ENCODE data around the gene MORN5. TPM values are rescaled to one million over a fixed set of nuclear protein-coding genes. Genes with fewer than 3 reads are reported as not detected.

The MORN5 gene
- polyA plus RNA-seq, 2 of the 4 experiments (the other 2 are of a cell fraction), result not detected

GRCh38 chr9:122141671-122142070, 18.0 kb upstream of the MORN5 start:
- 93% methylated on average over 5 of the region's 5 CpGs for WGBS (ENCODE audit: missing lambda C conversion rate)
- CTCF ChIA-PET, result interaction anchor here (0.6 to 7.8 kb wide), 3 partner anchors 10 to 30 kb away, joined by 3 to 97 read pairs (median 3); no protein-coding TSS in a partner anchor
- Histone ChIP-seq H3K4me3 (no peak overlapping the region), H3K4me1 (no peaks in the 10 kb centered on the region), H3K9me3 (no peaks in the 10 kb centered on the region), H3K4me2 (no peak overlapping the region), H3K27ac (no peak overlapping the region)
- no peak for FAIRE-seq
- DNase-seq (ENCODE audit: low read depth in 1 of 2, low spot score in 1 of 2), result no peak
- POLR2A ChIA-PET, result no interaction called here
- ATAC-seq, result no peak
- TF ChIP-seq EHF (CRISPR knock-in tag; IDR thresholded peaks at IDR 0.05) (no peak), ZC3H11A (IDR thresholded peaks at IDR 0.05) (no peak), E2F6 (IDR thresholded peaks at IDR 0.05; ENCODE audit: borderline replicate concordance, low read depth) (no peak), ZNF302 (CRISPR knock-in tag; IDR thresholded peaks at IDR 0.05) (no peak), MAFK (IDR thresholded peaks at IDR 0.05; ENCODE audit: partially characterized antibody) (no peak), POLR2AphosphoS2 (conservative IDR thresholded peaks at IDR 0.05; ENCODE audit: low read length) (no peak), KDM5A (IDR thresholded peaks at IDR 0.05) (no peak), SREBF2 (IDR thresholded peaks at IDR 0.05) (no peak), RNF2 (IDR thresholded peaks at IDR 0.05; ENCODE audit: borderline replicate concordance, low read depth) (no peak), CBX2 (IDR thresholded peaks at IDR 0.05; ENCODE audit: borderline replicate concordance, low read depth) (no peak), MAZ (IDR thresholded peaks at IDR 0.05; ENCODE audit: borderline replicate concordance, low read depth, low read length) (no peak), CBX8 (IDR thresholded peaks at IDR 0.05) (no peak), CEBPB (IDR thresholded peaks at IDR 0.05) (no peak), ELK1 (IDR thresholded peaks at IDR 0.05; ENCODE audit: low read depth, low read length) (no peak), RFX5 (IDR thresholded peaks at IDR 0.05) (no peak), HEYL (CRISPR knock-in tag; IDR thresholded peaks at IDR 0.05) (no peak), NR3C1 (IDR thresholded peaks at IDR 0.05) (no peak), CHD4 (IDR thresholded peaks at IDR 0.05; ENCODE audit: borderline replicate concordance) (no peak)
- TF ChIP-seq, protein P1, sequence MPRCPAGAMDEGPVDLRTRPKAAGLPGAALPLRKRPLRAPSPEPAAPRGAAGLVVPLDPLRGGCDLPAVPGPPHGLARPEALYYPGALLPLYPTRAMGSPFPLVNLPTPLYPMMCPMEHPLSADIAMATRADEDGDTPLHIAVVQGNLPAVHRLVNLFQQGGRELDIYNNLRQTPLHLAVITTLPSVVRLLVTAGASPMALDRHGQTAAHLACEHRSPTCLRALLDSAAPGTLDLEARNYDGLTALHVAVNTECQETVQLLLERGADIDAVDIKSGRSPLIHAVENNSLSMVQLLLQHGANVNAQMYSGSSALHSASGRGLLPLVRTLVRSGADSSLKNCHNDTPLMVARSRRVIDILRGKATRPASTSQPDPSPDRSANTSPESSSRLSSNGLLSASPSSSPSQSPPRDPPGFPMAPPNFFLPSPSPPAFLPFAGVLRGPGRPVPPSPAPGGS (IDR thresholded peaks at IDR 0.05), result no peak
- TF ChIP-seq, protein P2, sequence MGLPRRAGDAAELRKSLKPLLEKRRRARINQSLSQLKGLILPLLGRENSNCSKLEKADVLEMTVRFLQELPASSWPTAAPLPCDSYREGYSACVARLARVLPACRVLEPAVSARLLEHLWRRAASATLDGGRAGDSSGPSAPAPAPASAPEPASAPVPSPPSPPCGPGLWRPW (IDR thresholded peaks at IDR 0.05), result no peak

DNA sequence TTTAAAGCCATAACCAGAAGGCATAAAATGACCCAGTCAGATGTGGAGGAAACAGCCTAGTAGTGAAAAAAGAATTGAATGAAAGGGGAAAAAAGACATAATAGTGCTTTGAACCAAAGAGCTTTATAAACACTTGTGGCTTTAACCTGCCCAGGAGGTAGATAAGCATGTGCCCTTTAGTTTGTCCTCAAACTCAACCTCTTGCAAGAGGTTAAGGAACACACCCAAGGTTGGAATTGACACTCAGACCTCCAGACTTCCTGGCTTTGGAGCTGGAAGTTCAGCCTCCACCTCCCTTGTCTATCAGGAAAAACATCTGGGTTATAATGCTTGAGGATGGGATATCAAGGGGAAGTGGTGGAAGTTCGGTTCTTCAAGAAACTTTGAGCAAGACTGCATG, 16.4 kb upstream of the MORN5 start:
- Histone ChIP-seq H3K4me1 (no peaks in the 10 kb centered on the region), H3K9me3 (no peaks in the 10 kb centered on the region), H3K27ac (no peak overlapping the region), H3K4me2 (no peak overlapping the region), H3K4me3 (no peak overlapping the region)
- POLR2A ChIA-PET, result no interaction called here
- no peak for TF ChIP-seq RARB (CRISPR knock-in tag; IDR thresholded peaks at IDR 0.05)
- TF ChIP-seq PHF8 (IDR thresholded peaks at IDR 0.05; ENCODE audit: borderline replicate concordance, low read depth), result no peak
- TF ChIP-seq ZSCAN20 (CRISPR knock-in tag; IDR thresholded peaks at IDR 0.05), result no peak
- TF ChIP-seq FOSL2 (IDR thresholded peaks at IDR 0.05), result no peak
- no peak for TF ChIP-seq FOSL2 (CRISPR knock-in tag; IDR thresholded peaks at IDR 0.05)
- no peak for TF ChIP-seq EHF (CRISPR knock-in tag; IDR thresholded peaks at IDR 0.05)
- TF ChIP-seq, protein P3, sequence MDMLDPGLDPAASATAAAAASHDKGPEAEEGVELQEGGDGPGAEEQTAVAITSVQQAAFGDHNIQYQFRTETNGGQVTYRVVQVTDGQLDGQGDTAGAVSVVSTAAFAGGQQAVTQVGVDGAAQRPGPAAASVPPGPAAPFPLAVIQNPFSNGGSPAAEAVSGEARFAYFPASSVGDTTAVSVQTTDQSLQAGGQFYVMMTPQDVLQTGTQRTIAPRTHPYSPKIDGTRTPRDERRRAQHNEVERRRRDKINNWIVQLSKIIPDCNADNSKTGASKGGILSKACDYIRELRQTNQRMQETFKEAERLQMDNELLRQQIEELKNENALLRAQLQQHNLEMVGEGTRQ (IDR thresholded peaks at IDR 0.05), result no peak
- no peak for TF ChIP-seq CBX2 (IDR thresholded peaks at IDR 0.05; ENCODE audit: borderline replicate concordance, low read depth)
- no peak for TF ChIP-seq FOSB (CRISPR knock-in tag; IDR thresholded peaks at IDR 0.05)
- TF ChIP-seq CTCF (IDR thresholded peaks at IDR 0.05), result no peak
- no peak for TF ChIP-seq CHD4 (IDR thresholded peaks at IDR 0.05; ENCODE audit: borderline replicate concordance)
- no peak for TF ChIP-seq NR3C1 (IDR thresholded peaks at IDR 0.05)
- no peak for TF ChIP-seq EHMT2 (IDR thresholded peaks at IDR 0.05; ENCODE audit: low read depth)
- TF ChIP-seq, protein P1 (IDR thresholded peaks at IDR 0.05), result no peak
- no peak for FAIRE-seq
- no peak for ATAC-seq
- no peak for DNase-seq (ENCODE audit: low read depth in 1 of 2, low spot score in 1 of 2)
- CTCF ChIA-PET, result interaction anchor here (1.1 to 7.8 kb wide), 4 partner anchors 9 to 207 kb away, joined by 3 to 97 read pairs (median 4); no protein-coding TSS in a partner anchor
- WGBS (ENCODE audit: missing lambda C conversion rate), result 87% methylated on average over 1 of the region's 1 CpG
